ENCODE results near the gene CDYL2. TPM values are rescaled to one million over a fixed set of nuclear protein-coding genes. Genes with fewer than 3 reads are reported as not detected.

Gene CDYL2
- total RNA-seq, 4 donors from 2014 or later = 0.83 to 6.5 (median 3.6) TPM

DNA sequence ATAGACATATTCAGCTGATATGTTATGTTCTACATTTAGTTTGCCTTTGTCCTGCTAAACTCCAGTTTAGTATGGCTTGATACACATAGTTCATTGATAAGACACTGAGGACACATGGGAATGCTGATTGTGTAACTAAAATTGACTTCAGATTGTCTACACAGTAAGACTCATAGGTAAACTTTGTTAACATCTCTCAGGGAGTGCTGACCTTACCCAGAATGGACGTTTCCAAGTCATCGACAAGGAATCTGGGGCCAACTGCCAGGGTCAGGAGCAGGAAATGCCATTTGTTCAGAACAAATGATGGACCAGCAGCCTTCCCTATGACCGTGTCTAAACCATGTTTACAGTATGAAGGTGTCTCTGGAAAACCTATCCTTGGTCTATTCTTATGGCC, 204.9 kb downstream of the CDYL2 start:
- WGBS = 86% methylated on average over 3 of the region's 3 CpGs
- TF ChIP-seq, protein P1, sequence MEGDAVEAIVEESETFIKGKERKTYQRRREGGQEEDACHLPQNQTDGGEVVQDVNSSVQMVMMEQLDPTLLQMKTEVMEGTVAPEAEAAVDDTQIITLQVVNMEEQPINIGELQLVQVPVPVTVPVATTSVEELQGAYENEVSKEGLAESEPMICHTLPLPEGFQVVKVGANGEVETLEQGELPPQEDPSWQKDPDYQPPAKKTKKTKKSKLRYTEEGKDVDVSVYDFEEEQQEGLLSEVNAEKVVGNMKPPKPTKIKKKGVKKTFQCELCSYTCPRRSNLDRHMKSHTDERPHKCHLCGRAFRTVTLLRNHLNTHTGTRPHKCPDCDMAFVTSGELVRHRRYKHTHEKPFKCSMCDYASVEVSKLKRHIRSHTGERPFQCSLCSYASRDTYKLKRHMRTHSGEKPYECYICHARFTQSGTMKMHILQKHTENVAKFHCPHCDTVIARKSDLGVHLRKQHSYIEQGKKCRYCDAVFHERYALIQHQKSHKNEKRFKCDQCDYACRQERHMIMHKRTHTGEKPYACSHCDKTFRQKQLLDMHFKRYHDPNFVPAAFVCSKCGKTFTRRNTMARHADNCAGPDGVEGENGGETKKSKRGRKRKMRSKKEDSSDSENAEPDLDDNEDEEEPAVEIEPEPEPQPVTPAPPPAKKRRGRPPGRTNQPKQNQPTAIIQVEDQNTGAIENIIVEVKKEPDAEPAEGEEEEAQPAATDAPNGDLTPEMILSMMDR (IDR thresholded peaks at IDR 0.05) = no peak
- TF ChIP-seq POLR2A (IDR thresholded peaks at IDR 0.05; ENCODE audit: low read depth) = no peak
- TF ChIP-seq POLR2AphosphoS5 (IDR thresholded peaks at IDR 0.05) = no peak
- TF ChIP-seq EP300 (IDR thresholded peaks at IDR 0.05) = no peak
- DNase-seq (ENCODE audit: extremely low spot score) = no peak
- no peaks in the 10 kb centered on the region for H3K4me1 ChIP-seq
- no peak overlapping the region for H3K4me3 ChIP-seq
- H3K27me3 ChIP-seq = no peaks in the 10 kb centered on the region
- no peaks in the 10 kb centered on the region for H3K9me3 ChIP-seq
- no peak overlapping the region for H3K27ac ChIP-seq (replicated peaks in 1 of 4)
- intact Hi-C loops (cut with DNase I) = no loop called here
- peaks cover 0 to 9% (median 3%) of the 10 kb centered on the region in 4 donors for H3K36me3 ChIP-seq

DNA sequence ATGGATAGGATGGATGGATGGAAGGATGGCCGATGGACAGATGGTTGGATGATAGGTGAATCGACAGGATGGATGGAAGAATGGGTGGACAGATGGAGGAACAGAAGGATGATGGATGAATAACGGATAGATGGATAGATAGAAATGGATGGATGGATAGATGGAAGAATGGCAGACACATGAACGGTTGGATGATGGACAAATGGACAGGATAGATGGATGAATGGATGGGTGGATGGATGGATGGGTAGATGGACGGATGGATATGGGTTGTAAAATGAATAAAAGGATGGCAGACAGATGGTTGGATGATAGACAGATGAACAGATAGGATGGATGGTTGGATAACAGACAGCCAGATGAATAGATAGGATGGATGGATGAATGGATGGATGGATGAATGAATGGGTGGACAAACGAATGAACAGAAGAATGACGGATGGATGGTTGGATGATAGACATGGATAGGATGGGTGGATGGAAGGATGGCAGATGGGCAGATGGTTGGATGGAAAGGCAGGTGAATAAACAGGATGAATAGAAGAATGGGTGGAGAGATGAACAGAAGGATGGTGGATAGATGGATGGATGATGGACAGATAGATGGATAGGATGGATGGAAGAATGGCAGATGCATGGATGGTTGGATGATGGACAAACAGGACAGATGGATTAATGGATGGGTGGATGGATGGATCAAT, 207.7 kb downstream of the CDYL2 start:
- WGBS = 83% methylated on average over 7 of the region's 7 CpGs
- Histone ChIP-seq H3K4me3 (no peak overlapping the region), H3K9me3 (no peaks in the 10 kb centered on the region), H3K27me3 (no peaks in the 10 kb centered on the region), H3K4me1 (no peaks in the 10 kb centered on the region), H3K27ac (replicated peaks in 1 of 4) (no peak overlapping the region), H3K36me3 (no peaks in the 10 kb centered on the region)
- intact Hi-C loops (cut with DNase I) = no loop called here
- no peak for DNase-seq (ENCODE audit: extremely low spot score)
- TF ChIP-seq, protein P1 (IDR thresholded peaks at IDR 0.05) = no peak
- no peak for TF ChIP-seq EP300 (IDR thresholded peaks at IDR 0.05)
- no peak for TF ChIP-seq POLR2AphosphoS5 (IDR thresholded peaks at IDR 0.05)
- TF ChIP-seq POLR2A (IDR thresholded peaks at IDR 0.05; ENCODE audit: low read depth) = no peak

DNA sequence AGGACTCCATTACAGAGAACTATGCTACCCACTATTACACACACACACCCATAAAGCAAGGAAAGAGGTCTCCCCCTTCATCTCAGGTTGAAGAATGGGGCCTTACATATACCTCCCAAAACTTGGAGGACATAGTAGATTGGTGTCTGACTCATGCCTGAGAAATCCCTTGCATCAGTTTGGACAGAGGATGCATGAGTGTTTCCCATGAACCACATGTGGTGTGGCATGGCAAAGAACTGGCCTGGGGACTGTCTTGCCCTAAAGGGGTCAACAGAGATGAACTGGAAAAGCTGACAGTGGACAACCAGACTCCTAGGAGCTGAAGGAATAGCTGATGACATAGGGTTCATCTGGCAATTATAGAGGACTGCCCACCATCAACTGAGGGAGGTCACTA, 209.6 kb downstream of the CDYL2 start:
- intact Hi-C loops (cut with DNase I) = no loop called here
- no peak for TF ChIP-seq POLR2A (IDR thresholded peaks at IDR 0.05; ENCODE audit: low read depth)
- no peak for TF ChIP-seq EP300 (IDR thresholded peaks at IDR 0.05)
- TF ChIP-seq, protein P1 (IDR thresholded peaks at IDR 0.05) = no peak
- no peak for TF ChIP-seq POLR2AphosphoS5 (IDR thresholded peaks at IDR 0.05)
- no peak overlapping the region for H3K4me3 ChIP-seq
- H3K4me1 ChIP-seq = no peaks in the 10 kb centered on the region
- H3K36me3 ChIP-seq = no peaks in the 10 kb centered on the region
- DNase-seq (ENCODE audit: extremely low spot score) = no peak
- no peaks in the 10 kb centered on the region for H3K27me3 ChIP-seq
- no peaks in the 10 kb centered on the region for H3K9me3 ChIP-seq
- no peak overlapping the region for H3K27ac ChIP-seq (replicated peaks in 1 of 4)

DNA sequence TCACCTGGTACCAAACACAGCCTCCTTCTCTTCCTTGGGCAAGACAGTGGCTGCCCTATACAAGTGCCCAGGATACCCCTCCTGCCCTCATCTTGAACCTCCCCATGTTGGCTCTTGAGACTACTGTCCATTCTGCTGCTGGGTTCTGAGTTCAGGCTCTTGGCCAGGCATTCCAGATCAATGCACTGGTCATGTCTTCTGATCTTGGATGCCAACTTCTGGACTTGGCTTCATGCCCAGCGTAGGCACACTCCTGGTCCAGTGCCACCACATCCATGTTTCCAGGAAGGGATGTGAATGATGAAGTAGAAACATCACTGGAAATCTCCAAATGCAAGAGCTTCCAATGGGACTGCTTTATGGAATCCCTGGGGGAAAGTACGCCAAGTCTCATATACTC, 212.1 kb downstream of the CDYL2 start:
- intact Hi-C loops (cut with DNase I) = no loop called here
- no peak overlapping the region for H3K27ac ChIP-seq (replicated peaks in 1 of 4)
- no peak overlapping the region for H3K4me3 ChIP-seq
- TF ChIP-seq POLR2A (IDR thresholded peaks at IDR 0.05; ENCODE audit: low read depth) (no peak), EP300 (IDR thresholded peaks at IDR 0.05) (no peak), POLR2AphosphoS5 (IDR thresholded peaks at IDR 0.05) (no peak)
- TF ChIP-seq, protein P1 (IDR thresholded peaks at IDR 0.05) = no peak
- WGBS = 87% methylated on average over 2 of the region's 2 CpGs
- DNase-seq (ENCODE audit: extremely low spot score) = no peak
- no peaks in the 10 kb centered on the region for H3K36me3 ChIP-seq
- H3K27me3 ChIP-seq = no peaks in the 10 kb centered on the region
- H3K4me1 ChIP-seq = no peaks in the 10 kb centered on the region
- H3K9me3 ChIP-seq = no peaks in the 10 kb centered on the region
